ENCODE data around the gene CCN2. TPM values are rescaled to one million over a fixed set of nuclear protein-coding genes. Genes with fewer than 3 reads are reported as not detected.

Gene CCN2
- total RNA-seq, 4 donors from 2014 or later = 41.0 to 136 (median 78.6) TPM

DNA sequence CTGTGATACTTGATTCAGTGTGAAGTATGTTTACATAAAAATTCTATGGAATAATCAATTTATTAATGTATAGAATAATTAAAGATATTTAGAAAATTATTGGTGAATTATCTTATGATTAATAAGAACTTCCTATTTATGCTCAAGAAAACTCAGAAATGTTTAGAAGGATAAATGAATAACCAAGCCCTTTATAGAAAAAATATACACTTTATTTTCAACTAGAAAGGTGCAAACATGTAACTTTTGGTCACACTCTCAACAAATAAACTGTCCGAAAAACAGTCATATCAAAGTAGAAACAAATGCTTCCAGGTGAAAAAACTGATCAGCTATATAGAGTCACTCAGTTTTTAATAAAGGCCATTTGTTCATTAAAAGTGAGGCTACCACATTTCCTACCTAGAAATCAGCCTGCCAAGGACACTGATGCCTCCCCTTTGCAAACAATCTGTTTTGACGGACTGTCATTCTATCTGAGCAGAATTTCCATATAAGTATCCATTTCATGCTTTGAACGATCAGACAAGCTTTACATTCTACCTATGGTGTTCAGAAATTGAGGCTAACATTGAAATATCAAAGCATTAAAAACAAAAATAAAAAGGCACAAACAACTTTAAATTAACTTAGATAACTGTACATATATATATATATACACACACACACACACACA, 3.0 kb downstream of the CCN2 start:
- Histone ChIP-seq H3K27me3 (no peaks in the 10 kb centered on the region), H3K27ac (peak overlapping the region; percentile 94), H3K4me1 (peaks cover 32% of the 10 kb centered on the region), H3K36me3 (no peaks in the 10 kb centered on the region), H3K4me3 (peak overlapping the region; percentile 78), H3K9me3 (no peaks in the 10 kb centered on the region)
- TF ChIP-seq POLR2A (IDR thresholded peaks at IDR 0.05) = no peak
- TF ChIP-seq EP300 (IDR thresholded peaks at IDR 0.05) = no peak
- TF ChIP-seq POLR2AphosphoS5 (IDR thresholded peaks at IDR 0.05) = no peak
- no peak for TF ChIP-seq CTCF (IDR thresholded peaks at IDR 0.05)
- WGBS = 71% methylated on average over 3 of the region's 3 CpGs
- no peak for DNase-seq (ENCODE audit: low spot score in 2 of 2)

- Histone ChIP-seq H3K27ac (peak overlapping the region; percentile 11), H3K36me3 (no peaks in the 10 kb centered on the region), H3K9me3 (no peaks in the 10 kb centered on the region), H3K27me3 (no peaks in the 10 kb centered on the region), H3K4me3 (peak overlapping the region; percentile 78), H3K4me1 (peaks cover 28% of the 10 kb centered on the region)
- 46% methylated on average over 6 of the region's 6 CpGs for WGBS
- DNase-seq (ENCODE audit: low spot score in 2 of 2) = no peak
- peak in 1 of 3 donors; percentile 36 for TF ChIP-seq POLR2AphosphoS5 (IDR thresholded peaks at IDR 0.05)
- no peak for TF ChIP-seq EP300 (IDR thresholded peaks at IDR 0.05)
Measured at GRCh38 chr6:131946992-131947955, 3.9 kb downstream of the CCN2 start.

DNA sequence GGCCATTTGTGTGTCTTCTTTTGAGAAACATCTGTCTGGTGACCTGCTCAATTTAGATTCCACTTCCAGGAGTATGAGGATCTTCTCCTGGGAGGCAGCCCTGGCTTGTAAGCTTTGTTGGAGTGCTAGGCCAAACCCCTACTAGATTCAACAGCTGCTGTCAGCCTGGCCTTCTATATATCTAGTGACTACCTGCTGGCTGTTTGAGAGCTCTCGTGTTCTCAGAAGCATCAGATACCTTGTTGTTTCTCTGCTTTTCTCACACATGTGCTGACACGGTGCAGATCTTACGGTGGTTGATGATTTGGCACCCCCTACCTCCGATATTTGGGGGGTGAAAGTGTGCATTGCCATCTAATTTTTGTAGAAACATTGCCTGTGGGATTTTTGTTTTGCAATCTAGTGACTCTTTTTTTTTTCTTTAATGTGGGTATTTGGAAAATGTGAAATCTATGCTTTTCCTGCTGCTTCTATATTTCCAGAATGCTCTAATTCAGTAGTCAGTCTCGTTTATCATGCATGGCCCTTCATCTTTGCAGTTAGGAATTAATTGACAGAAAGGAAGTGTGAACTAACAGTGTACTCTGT, 4.7 kb downstream of the CCN2 start:
- TF ChIP-seq EP300 (IDR thresholded peaks at IDR 0.05) (no peak), CTCF (IDR thresholded peaks at IDR 0.05) (no peak), POLR2A (IDR thresholded peaks at IDR 0.05) (no peak), POLR2AphosphoS5 (IDR thresholded peaks at IDR 0.05) (no peak)
- DNase-seq (ENCODE audit: low spot score in 2 of 2) = no peak
- H3K36me3 ChIP-seq = no peaks in the 10 kb centered on the region
- peaks cover 21% of the 10 kb centered on the region for H3K4me1 ChIP-seq
- no peaks in the 10 kb centered on the region for H3K9me3 ChIP-seq
- H3K27me3 ChIP-seq = no peaks in the 10 kb centered on the region
- H3K4me3 ChIP-seq = no peak overlapping the region
- WGBS = 89% methylated on average over 5 of the region's 5 CpGs
- H3K27ac ChIP-seq = no peak overlapping the region

DNA sequence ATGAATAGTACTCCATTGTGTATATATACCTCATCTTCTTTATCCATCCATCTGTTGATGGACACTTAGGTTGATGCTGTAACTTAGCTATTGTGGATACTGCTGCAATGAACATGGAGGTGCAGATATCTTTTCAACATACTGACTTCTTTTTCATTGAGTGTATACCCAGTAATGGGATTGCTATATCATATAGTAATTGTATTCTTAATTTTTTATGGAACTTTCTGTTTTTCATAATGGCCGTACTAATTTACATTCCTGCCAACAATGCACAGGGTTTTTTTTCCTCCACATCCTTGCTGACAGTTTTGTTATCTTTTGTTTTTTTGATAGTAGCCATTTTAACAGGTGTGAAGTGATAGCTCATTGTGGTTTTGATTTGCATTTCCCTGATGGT, 5.2 kb downstream of the CCN2 start:
- 91% methylated on average over 1 of the region's 1 CpG for WGBS
- no peak for DNase-seq (ENCODE audit: low spot score in 2 of 2)
- TF ChIP-seq EP300 (IDR thresholded peaks at IDR 0.05) (no peak), POLR2AphosphoS5 (IDR thresholded peaks at IDR 0.05) (no peak), CTCF (IDR thresholded peaks at IDR 0.05) (no peak), POLR2A (IDR thresholded peaks at IDR 0.05) (no peak)
- H3K27me3 ChIP-seq = no peaks in the 10 kb centered on the region
- peaks cover 21% of the 10 kb centered on the region for H3K4me1 ChIP-seq
- no peaks in the 10 kb centered on the region for H3K9me3 ChIP-seq
- H3K36me3 ChIP-seq = no peaks in the 10 kb centered on the region
- H3K4me3 ChIP-seq = no peak overlapping the region
- H3K27ac ChIP-seq = no peak overlapping the region

- Histone ChIP-seq H3K36me3 (no peaks in the 10 kb centered on the region), H3K4me3 (no peak overlapping the region), H3K9me3 (no peaks in the 10 kb centered on the region), H3K27ac (peak overlapping the region; percentile 63), H3K27me3 (no peaks in the 10 kb centered on the region), H3K4me1 (peaks cover 9% of the 10 kb centered on the region)
- 61% methylated on average over 8 of the region's 8 CpGs for WGBS
- DNase-seq (ENCODE audit: low spot score in 2 of 2) = no peak
- TF ChIP-seq POLR2A (IDR thresholded peaks at IDR 0.05) (no peak), CTCF (IDR thresholded peaks at IDR 0.05) (no peak), EP300 (IDR thresholded peaks at IDR 0.05) (no peak), POLR2AphosphoS5 (IDR thresholded peaks at IDR 0.05) (no peak)
Measured at GRCh38 chr6:131937703-131938631, 13.2 kb downstream of the CCN2 start.

Measured in suprapubic skin (tissue), 4 donors.